Parathyroid adenoma (tissue), 2 donors: ENCODE measurements around the gene HEMGN.

Experiments
- H2AFZ ChIP-seq: fragments of 300-600 bp; sonication (generic); one replicate; pipeline ENCODE4 v1.7.0; 2017; ENCODE audit warnings: antibody characterized with exemption, mild to moderate bottlenecking
- H3K27ac ChIP-seq: fragments of 300-600 bp; sonication (generic); one replicate; pipeline ENCODE4 v1.7.0; 2017
- H3K27me3 ChIP-seq: fragments of 300-600 bp; sonication (generic); one replicate; pipeline ENCODE4 v1.7.0; 2017; ENCODE audit warnings: low read length; ENCODE audit not compliant: control insufficient read depth, insufficient read depth
- H3K36me3 ChIP-seq: fragments of 300-600 bp; sonication (generic); one replicate; pipeline ENCODE4 v1.7.0; 2017; ENCODE audit warnings: low read length; ENCODE audit not compliant: control insufficient read depth, insufficient read depth
- H3K4me1 ChIP-seq: fragments of 300-600 bp; sonication (generic); one replicate; pipeline ENCODE4 v1.7.0; 2017; ENCODE audit warnings: control low read depth
- H3K4me2 ChIP-seq: fragments of 300-600 bp; sonication (generic); one replicate; pipeline ENCODE4 v1.7.0; 2017; ENCODE audit warnings: low read length
- H3K4me3 ChIP-seq: fragments of 300-600 bp; sonication (generic); one replicate; pipeline ENCODE4 v1.7.0; 2017; ENCODE audit warnings: low read depth, low read length
- H3K79me2 ChIP-seq: fragments of 300-600 bp; sonication (generic); one replicate; pipeline ENCODE4 v1.7.0; 2017; ENCODE audit warnings: control low read depth
- H3K9ac ChIP-seq: fragments of 300-600 bp; sonication (generic); one replicate; pipeline ENCODE4 v1.7.0; 2017; ENCODE audit warnings: mild to moderate bottlenecking
- H3K9me3 ChIP-seq: fragments of 300-600 bp; sonication (generic); one replicate; pipeline ENCODE4 v1.7.0; 2017; ENCODE audit warnings: low read length; ENCODE audit not compliant: control insufficient read depth
- TF ChIP-seq, protein P1 (sequence below): fragments of 300-600 bp; sonication (generic); IDR thresholded peaks from one replicate; pipeline ENCODE4 v1.7.0; 2017; ENCODE audit warnings: antibody characterized with exemption, mild to moderate bottlenecking
- donor health status: primary hyperparathyroidism.

HEMGN gene

DNA sequence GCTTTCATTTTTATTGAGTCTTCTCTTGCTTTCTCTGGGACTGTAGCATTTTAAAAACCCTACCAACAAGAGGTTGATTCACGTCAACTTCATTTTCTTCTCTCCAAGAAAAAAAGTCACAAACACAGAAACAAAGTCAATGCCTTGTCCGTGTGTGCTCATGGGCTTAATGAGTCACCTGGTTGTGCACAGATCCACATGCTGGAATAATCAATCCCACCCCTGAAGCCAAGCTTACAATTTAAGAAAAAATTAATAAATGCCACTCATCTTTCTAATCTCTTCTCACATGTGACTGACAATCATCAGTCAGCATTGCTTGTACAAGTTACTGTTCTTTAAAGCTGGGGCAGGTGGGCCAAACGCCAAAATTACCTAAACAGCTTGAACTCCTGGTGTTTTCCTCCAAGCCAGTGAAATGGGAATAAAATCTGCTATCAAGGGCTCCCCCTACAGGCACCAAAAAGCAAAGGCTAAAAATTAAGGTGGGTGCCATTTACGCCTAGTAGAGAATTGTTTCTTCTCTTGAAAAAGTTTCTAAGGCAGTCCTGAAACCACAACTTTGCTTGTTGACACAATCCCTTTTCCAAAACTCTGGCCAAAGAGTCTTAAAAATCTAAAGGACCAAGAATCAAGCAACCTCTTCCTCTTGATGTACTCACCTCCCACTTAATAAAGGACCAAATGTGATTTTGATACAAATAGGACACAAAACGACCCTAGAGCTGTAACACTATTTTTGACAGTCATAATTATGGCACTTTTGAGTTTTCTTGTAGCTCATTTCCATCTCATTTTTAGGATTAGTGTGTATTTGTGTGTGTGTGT is 37.0 kb downstream of the HEMGN start:
- Histone ChIP-seq H3K4me2 (no peak overlapping the region), H3K4me3 (no peak overlapping the region), H3K27me3 (no peaks in the 10 kb centered on the region), H3K79me2 (no peaks in the 10 kb centered on the region), H3K36me3 (no peaks in the 10 kb centered on the region), H3K9me3 (no peaks in the 10 kb centered on the region), H3K27ac (no peak overlapping the region), H3K4me1 (no peaks in the 10 kb centered on the region), H2AFZ (no peak overlapping the region), H3K9ac (no peak overlapping the region)
- TF ChIP-seq, protein P1, sequence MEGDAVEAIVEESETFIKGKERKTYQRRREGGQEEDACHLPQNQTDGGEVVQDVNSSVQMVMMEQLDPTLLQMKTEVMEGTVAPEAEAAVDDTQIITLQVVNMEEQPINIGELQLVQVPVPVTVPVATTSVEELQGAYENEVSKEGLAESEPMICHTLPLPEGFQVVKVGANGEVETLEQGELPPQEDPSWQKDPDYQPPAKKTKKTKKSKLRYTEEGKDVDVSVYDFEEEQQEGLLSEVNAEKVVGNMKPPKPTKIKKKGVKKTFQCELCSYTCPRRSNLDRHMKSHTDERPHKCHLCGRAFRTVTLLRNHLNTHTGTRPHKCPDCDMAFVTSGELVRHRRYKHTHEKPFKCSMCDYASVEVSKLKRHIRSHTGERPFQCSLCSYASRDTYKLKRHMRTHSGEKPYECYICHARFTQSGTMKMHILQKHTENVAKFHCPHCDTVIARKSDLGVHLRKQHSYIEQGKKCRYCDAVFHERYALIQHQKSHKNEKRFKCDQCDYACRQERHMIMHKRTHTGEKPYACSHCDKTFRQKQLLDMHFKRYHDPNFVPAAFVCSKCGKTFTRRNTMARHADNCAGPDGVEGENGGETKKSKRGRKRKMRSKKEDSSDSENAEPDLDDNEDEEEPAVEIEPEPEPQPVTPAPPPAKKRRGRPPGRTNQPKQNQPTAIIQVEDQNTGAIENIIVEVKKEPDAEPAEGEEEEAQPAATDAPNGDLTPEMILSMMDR: peak; percentile 48

- Histone ChIP-seq H3K36me3 (no peaks in the 10 kb centered on the region), H3K4me3 (no peak overlapping the region), H3K4me1 (no peaks in the 10 kb centered on the region), H3K9me3 (no peaks in the 10 kb centered on the region), H3K79me2 (no peaks in the 10 kb centered on the region), H3K27ac (no peak overlapping the region), H3K4me2 (no peak overlapping the region), H2AFZ (no peak overlapping the region), H3K9ac (no peak overlapping the region), H3K27me3 (no peaks in the 10 kb centered on the region)
- TF ChIP-seq, protein P1: no peak
Measured at GRCh38 chr9:97900103-97900737, 37.8 kb downstream of the HEMGN start.

- H3K4me3 ChIP-seq: no peak overlapping the region
- no peaks in the 10 kb centered on the region for H3K79me2 ChIP-seq
- TF ChIP-seq, protein P1: no peak
- H3K27me3 ChIP-seq: no peaks in the 10 kb centered on the region
- H3K4me1 ChIP-seq: no peaks in the 10 kb centered on the region
- H3K36me3 ChIP-seq: no peaks in the 10 kb centered on the region
- no peak overlapping the region for H2AFZ ChIP-seq
- no peak overlapping the region for H3K27ac ChIP-seq
- H3K9me3 ChIP-seq: no peaks in the 10 kb centered on the region
- H3K4me2 ChIP-seq: no peak overlapping the region
- no peak overlapping the region for H3K9ac ChIP-seq
Measured at GRCh38 chr9:97895695-97896332, 42.2 kb downstream of the HEMGN start.

- no peak overlapping the region for H3K4me2 ChIP-seq
- no peak overlapping the region for H3K27ac ChIP-seq
- H3K36me3 ChIP-seq: no peaks in the 10 kb centered on the region
- H2AFZ ChIP-seq: no peak overlapping the region
- no peaks in the 10 kb centered on the region for H3K9me3 ChIP-seq
- H3K27me3 ChIP-seq: no peaks in the 10 kb centered on the region
- H3K4me1 ChIP-seq: no peaks in the 10 kb centered on the region
- TF ChIP-seq, protein P1: no peak
- no peak overlapping the region for H3K4me3 ChIP-seq
- no peak overlapping the region for H3K9ac ChIP-seq
- H3K79me2 ChIP-seq: no peaks in the 10 kb centered on the region
Measured at GRCh38 chr9:97895211-97895610, 42.8 kb downstream of the HEMGN start.
